Glutamatergic neuron (in vitro differentiated cells): ENCODE results near the gene MTO1. TPM values are rescaled to one million over a fixed set of nuclear protein-coding genes. Genes with fewer than 3 reads are reported as not detected.
"Not testable (repeated sequence)": the region's sequence is repeated elsewhere in the genome, so short reads cannot be mapped to it uniquely, and the experiment has no call there.

Experiments used
- DNase-seq: peaks from one replicate; pipeline ENCODE4 v3.0.0; 2022
- H3K27ac Mint-ChIP-seq: one replicate; pipeline ENCODE4 v1.8.0; 2020; ENCODE audit warnings: mild to moderate bottlenecking, mixed read lengths, inconsistent platforms; ENCODE audit not compliant: unreplicated experiment
- H3K27me3 Mint-ChIP-seq: one replicate; pipeline ENCODE4 v1.8.0; 2020; ENCODE audit warnings: mild to moderate bottlenecking, moderate library complexity, mixed read lengths, inconsistent platforms; ENCODE audit not compliant: unreplicated experiment
- H3K36me3 Mint-ChIP-seq: one replicate; pipeline ENCODE4 v1.8.0; 2020; ENCODE audit warnings: mild to moderate bottlenecking, mixed read lengths, inconsistent platforms; ENCODE audit not compliant: unreplicated experiment
- H3K4me1 Mint-ChIP-seq: one replicate; pipeline ENCODE4 v1.8.0; 2020; ENCODE audit warnings: mild to moderate bottlenecking, low read depth, mixed read lengths, inconsistent platforms; ENCODE audit not compliant: unreplicated experiment
- H3K4me3 Mint-ChIP-seq: one replicate; pipeline ENCODE4 v1.8.0; 2020; ENCODE audit warnings: mild to moderate bottlenecking, mixed read lengths, inconsistent platforms; ENCODE audit not compliant: unreplicated experiment
- H3K9me3 Mint-ChIP-seq: one replicate; pipeline ENCODE4 v1.8.0; 2020; ENCODE audit warnings: mild to moderate bottlenecking, moderate library complexity, mixed read lengths, inconsistent platforms; ENCODE audit not compliant: unreplicated experiment
- total RNA-seq: library from RNA; stranded (reverse); fragmentation: NEBNext Ultra II Directional; extraction: Animal tissue kit (Norgen Biotek cat#: 25700); gene quantifications from one replicate; pipeline ENCODE4 v1.2.1, GENCODE V29; 2021; ENCODE audit not compliant: unreplicated experiment
- TF ChIP-seq, protein P1 (sequence below): fragments of 200-600 bp; sonication (generic); IDR thresholded peaks from one replicate; pipeline ENCODE4 v1.5.0; 2021; ENCODE audit not compliant: partially characterized antibody, unreplicated experiment

MTO1 gene
- total RNA-seq, 1 donor from 2014 or later = 26.6 TPM

GRCh38 chr6:73455865-73456629 is 5.5 kb upstream of the MTO1 start:
- no peak overlapping the region for H3K4me3 Mint-ChIP-seq
- no peak overlapping the region for H3K27ac Mint-ChIP-seq
- peaks cover 1% of the 10 kb centered on the region for H3K9me3 Mint-ChIP-seq
- no peak for DNase-seq
- TF ChIP-seq, protein P1, sequence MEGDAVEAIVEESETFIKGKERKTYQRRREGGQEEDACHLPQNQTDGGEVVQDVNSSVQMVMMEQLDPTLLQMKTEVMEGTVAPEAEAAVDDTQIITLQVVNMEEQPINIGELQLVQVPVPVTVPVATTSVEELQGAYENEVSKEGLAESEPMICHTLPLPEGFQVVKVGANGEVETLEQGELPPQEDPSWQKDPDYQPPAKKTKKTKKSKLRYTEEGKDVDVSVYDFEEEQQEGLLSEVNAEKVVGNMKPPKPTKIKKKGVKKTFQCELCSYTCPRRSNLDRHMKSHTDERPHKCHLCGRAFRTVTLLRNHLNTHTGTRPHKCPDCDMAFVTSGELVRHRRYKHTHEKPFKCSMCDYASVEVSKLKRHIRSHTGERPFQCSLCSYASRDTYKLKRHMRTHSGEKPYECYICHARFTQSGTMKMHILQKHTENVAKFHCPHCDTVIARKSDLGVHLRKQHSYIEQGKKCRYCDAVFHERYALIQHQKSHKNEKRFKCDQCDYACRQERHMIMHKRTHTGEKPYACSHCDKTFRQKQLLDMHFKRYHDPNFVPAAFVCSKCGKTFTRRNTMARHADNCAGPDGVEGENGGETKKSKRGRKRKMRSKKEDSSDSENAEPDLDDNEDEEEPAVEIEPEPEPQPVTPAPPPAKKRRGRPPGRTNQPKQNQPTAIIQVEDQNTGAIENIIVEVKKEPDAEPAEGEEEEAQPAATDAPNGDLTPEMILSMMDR = no peak
- H3K36me3 Mint-ChIP-seq = no peaks in the 10 kb centered on the region
- H3K27me3 Mint-ChIP-seq = peaks cover 3% of the 10 kb centered on the region
- H3K4me1 Mint-ChIP-seq = no peaks in the 10 kb centered on the region

- not testable (repeated sequence) for H3K4me1 Mint-ChIP-seq, H3K36me3 Mint-ChIP-seq, H3K27me3 Mint-ChIP-seq, H3K4me3 Mint-ChIP-seq, H3K9me3 Mint-ChIP-seq, H3K27ac Mint-ChIP-seq, DNase-seq
Measured at GRCh38 chr6:73459474-73459873, 2.1 kb upstream of the MTO1 start.

- DNase-seq = no peak
- Mint-ChIP-seq H3K27ac (no peak overlapping the region), H3K4me1 (no peaks in the 10 kb centered on the region), H3K9me3 (peaks cover 1% of the 10 kb centered on the region), H3K36me3 (no peaks in the 10 kb centered on the region), H3K4me3 (no peak overlapping the region), H3K27me3 (peaks cover 3% of the 10 kb centered on the region)
- TF ChIP-seq, protein P1 = no peak
Measured at GRCh38 chr6:73460056-73460455, 1.5 kb upstream of the MTO1 start.

DNA sequence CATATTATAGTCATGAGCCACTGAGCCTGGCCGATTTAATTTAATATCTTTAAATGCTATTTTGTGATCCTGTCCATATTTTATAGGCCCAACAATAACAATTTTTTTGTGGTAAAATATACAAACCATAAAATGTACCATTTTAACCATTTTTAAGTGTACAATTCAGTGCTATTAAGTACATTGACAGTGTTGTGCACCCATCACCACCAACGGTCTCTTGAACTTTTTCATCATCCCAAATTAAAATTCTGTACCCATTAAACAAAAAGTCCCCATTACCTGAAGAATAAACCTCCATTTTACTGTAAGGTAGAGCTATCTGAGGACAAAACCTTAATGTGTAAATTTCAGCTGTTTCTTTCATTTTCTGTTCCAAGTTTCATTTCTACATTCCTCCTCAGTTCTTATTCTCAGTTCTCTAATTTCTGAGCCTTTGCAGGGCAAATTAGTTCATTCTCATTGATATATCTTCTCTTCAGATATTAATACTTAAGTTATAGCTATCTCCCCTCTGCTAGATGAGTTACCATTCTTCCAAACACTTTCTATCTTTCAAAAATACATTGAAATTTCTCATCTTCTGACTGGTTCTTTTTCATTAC is 10.3 kb downstream of the MTO1 start:
- TF ChIP-seq, protein P1 = no peak
- no peak for DNase-seq
- no peak overlapping the region for H3K27ac Mint-ChIP-seq
- H3K4me1 Mint-ChIP-seq = no peaks in the 10 kb centered on the region
- H3K9me3 Mint-ChIP-seq = no peaks in the 10 kb centered on the region
- peaks cover 2% of the 10 kb centered on the region for H3K27me3 Mint-ChIP-seq
- no peaks in the 10 kb centered on the region for H3K36me3 Mint-ChIP-seq
- no peak overlapping the region for H3K4me3 Mint-ChIP-seq

GRCh38 chr6:73476723-73477122 is 15.2 kb downstream of the MTO1 start:
- TF ChIP-seq, protein P1 = no peak
- Mint-ChIP-seq H3K4me1 (no peaks in the 10 kb centered on the region), H3K27ac (no peak overlapping the region), H3K27me3 (peaks cover 2% of the 10 kb centered on the region), H3K9me3 (no peaks in the 10 kb centered on the region), H3K36me3 (no peaks in the 10 kb centered on the region), H3K4me3 (no peak overlapping the region)
- DNase-seq = no peak
